Activated naive CD4-positive, alpha-beta T cell treated with anti-CD3 and anti-CD28 coated beads, Interleukin-2, amount 50 U/mL, for 24 hours (primary cell): Measurements from ENCODE around the gene NAXD.
"Not testable (repeated sequence)": the region's sequence is repeated elsewhere in the genome, so short reads cannot be mapped to it uniquely, and the experiment has no call there.

Experiments
- H3K27ac Mint-ChIP-seq: one replicate; pipeline ENCODE4 v1.8.0; 2021; ENCODE audit warnings: mild to moderate bottlenecking, mixed read lengths
- H3K27me3 Mint-ChIP-seq: one replicate; pipeline ENCODE4 v1.8.0; 2021; ENCODE audit warnings: mixed read lengths
- H3K36me3 Mint-ChIP-seq: one replicate; pipeline ENCODE4 v1.8.0; 2021; ENCODE audit warnings: mixed read lengths
- H3K4me1 Mint-ChIP-seq: one replicate; pipeline ENCODE4 v1.8.0; 2021; ENCODE audit warnings: mixed read lengths
- H3K4me3 Mint-ChIP-seq: one replicate; pipeline ENCODE4 v1.8.0; 2021; ENCODE audit warnings: mild to moderate bottlenecking, mixed read lengths
- H3K9me3 Mint-ChIP-seq: one replicate; pipeline ENCODE4 v1.8.0; 2021; ENCODE audit warnings: mixed read lengths

The NAXD gene

DNA sequence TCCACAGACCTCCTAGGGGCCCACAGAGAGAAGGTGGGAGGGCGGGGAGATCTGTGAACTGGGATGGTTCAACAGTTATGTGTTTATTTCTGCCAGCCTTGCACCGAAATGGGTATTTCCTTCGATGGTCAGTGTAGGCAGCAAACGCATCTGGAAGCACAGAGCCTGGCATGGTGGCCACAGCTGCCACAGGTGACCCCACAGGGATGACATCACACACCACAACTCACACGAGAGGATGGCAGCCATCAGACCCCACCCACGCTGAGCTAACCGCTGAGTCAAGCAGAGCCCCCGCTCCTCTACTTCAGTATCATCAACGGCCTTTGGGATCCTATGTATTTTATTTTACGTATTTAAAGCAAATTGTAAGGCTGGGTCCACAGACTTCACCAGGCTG is 37.4 kb downstream of the NAXD start:
- Mint-ChIP-seq H3K9me3 (no peaks in the 10 kb centered on the region), H3K4me1 (peaks cover 14% of the 10 kb centered on the region), H3K4me3 (no peak overlapping the region), H3K27ac (no peak overlapping the region), H3K27me3 (no peaks in the 10 kb centered on the region), H3K36me3 (peaks cover 14% of the 10 kb centered on the region)

DNA sequence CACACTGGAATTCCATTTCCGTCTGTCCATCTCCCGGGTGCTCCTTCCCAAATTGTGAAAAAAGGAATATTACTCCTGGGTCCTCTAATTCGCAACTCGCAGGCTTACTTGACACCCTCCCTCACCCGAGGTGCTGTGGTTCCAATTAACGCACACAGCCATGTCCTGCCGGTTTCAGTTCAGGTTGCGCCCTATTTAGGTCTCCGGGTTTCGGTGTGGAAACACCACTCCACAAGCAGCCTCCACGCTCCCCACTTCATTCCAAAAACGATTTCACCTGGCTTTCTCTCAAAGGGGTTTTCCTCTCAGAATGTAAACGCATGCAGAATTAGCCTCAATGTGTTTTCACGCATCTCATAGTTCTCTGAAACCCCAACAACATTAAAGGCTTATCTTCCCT is 37.9 kb downstream of the NAXD start:
- H3K4me1 Mint-ChIP-seq = peaks cover 19% of the 10 kb centered on the region
- H3K4me3 Mint-ChIP-seq = no peak overlapping the region
- no peaks in the 10 kb centered on the region for H3K9me3 Mint-ChIP-seq
- peak overlapping the region; percentile 23 for H3K27ac Mint-ChIP-seq
- H3K36me3 Mint-ChIP-seq = peaks cover 17% of the 10 kb centered on the region
- H3K27me3 Mint-ChIP-seq = no peaks in the 10 kb centered on the region

DNA sequence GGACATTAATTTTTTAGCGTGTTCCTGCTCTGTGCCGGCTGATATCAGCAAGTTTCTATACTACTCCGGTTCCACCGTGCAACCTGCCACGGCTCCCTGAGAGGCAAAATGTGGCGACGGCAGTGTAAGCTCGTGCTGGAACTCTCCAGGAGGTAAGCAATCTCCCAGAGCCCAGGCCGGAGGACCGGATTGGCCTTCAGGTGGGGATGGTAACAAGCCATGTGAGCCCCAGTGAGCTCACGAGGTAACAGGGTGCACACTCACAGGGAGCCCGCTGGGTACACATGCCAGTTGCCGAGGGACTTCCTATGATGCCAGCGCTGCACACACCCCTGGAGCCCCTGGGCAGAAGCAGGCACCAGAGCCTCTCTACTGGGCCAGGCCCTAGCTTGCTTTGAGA is 38.5 kb downstream of the NAXD start:
- H3K36me3 Mint-ChIP-seq = peaks cover 17% of the 10 kb centered on the region
- no peak overlapping the region for H3K27ac Mint-ChIP-seq

DNA sequence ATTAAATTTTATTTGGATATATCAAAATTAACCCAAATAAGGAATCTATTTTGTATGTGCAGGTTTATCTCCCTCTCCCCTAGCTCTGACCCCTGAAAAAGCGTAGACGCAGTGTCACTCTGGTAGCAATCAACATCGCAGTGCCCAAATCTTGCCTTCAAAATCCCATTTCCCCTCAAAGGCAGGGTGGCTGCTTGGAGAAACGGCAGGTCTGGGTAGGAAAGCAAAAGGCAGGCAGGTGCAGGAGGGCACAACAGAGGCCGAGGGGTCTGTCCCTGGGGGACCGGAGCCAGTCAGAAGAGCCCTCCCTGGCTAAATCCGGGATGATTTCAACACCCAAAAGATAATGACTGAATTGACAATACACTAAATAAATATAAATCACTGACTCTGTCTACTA is 41.9 kb downstream of the NAXD start:
- Mint-ChIP-seq H3K36me3 (peaks cover 29% of the 10 kb centered on the region), H3K4me3 (no peak overlapping the region), H3K27ac (no peak overlapping the region), H3K9me3 (no peaks in the 10 kb centered on the region), H3K27me3 (no peaks in the 10 kb centered on the region), H3K4me1 (peaks cover 38% of the 10 kb centered on the region)

More for the DNA sequence above, 38.5 kb downstream of the NAXD start:
- Mint-ChIP-seq H3K27me3 (no peaks in the 10 kb centered on the region), H3K4me1 (peaks cover 25% of the 10 kb centered on the region), H3K4me3 (no peak overlapping the region), H3K9me3 (no peaks in the 10 kb centered on the region)

DNA sequence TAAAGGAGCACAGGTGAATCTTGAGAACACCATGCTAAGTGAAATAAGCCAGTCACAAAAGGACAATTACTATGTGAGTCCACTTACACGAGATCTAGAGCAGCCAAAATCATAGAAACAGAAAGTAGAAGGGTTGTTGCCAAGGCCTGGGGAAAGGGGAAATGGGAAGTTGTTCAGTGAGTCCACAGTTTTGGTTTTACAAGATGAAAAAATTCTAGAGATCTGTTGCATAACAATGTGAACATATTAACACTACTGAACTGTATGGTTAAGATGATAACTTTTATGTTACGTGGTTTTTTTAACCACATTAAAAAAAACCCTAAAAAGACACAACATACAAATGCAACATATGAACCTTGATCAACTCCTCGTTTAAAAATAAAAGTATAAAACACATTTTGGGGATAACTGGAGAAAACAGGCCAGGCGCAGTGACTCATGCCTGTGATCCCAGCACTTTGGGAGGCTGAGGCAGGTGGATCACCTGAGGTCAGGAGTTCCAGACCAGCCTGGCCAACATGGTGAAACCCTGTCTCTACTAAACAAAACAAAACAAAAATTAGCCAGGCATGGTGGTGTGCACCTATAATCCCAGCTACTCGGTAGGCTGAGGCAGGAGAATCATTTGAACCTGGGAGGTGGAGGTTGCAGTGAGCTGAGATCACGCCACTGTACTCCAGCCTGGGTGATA is 43.0 kb downstream of the NAXD start:
- H3K27me3 Mint-ChIP-seq, H3K27ac Mint-ChIP-seq, H3K9me3 Mint-ChIP-seq: not testable (repeated sequence)
- H3K4me3 Mint-ChIP-seq = peak overlapping the region; percentile 0
- peaks cover 38% of the 10 kb centered on the region for H3K4me1 Mint-ChIP-seq
- peaks cover 35% of the 10 kb centered on the region for H3K36me3 Mint-ChIP-seq

DNA sequence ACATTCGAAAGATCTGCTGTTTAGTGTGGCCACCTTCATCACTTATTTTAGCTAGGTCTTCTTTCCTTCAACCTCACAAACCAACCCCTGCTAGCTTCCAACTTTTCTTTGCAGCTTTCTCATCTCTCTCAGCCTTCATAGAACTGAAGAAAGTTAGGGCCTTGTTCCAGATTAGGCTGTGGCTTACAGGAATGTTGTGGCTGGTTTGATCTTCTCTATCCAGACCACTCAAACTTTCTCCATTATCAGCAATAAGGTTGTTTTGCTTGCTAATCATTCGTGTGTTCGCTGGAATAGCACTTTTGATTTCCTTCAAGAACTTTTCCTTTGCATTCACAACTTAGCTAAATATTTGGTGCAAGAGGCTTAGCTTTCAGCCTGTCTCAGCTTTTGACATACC is 45.9 kb downstream of the NAXD start:
- H3K9me3 Mint-ChIP-seq = no peaks in the 10 kb centered on the region
- H3K4me3 Mint-ChIP-seq = no peak overlapping the region
- no peak overlapping the region for H3K27ac Mint-ChIP-seq
- no peaks in the 10 kb centered on the region for H3K27me3 Mint-ChIP-seq
- peaks cover 34% of the 10 kb centered on the region for H3K36me3 Mint-ChIP-seq
- H3K4me1 Mint-ChIP-seq = peaks cover 34% of the 10 kb centered on the region

DNA sequence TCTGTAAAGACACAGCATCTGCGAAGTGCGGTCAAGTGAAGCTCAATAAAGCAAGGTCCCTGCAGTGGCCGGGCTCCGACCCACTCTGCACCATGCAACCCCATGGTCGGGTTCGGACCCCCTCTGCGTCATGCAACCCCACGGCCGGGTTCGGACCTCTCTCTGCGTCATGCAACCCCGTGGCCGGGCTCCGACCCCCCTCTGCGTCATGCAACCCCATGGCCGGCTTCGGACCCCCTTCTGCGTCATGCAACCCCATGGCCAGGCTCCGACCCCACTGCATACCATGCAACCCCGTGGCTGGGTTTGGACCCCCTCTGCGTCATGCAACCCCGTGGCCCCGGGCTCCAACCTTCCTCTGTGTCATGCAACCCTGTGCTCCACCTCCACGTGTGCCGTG is 46.7 kb downstream of the NAXD start:
- peaks cover 36% of the 10 kb centered on the region for H3K36me3 Mint-ChIP-seq
- H3K27ac Mint-ChIP-seq = no peak overlapping the region
- H3K4me1 Mint-ChIP-seq = peaks cover 30% of the 10 kb centered on the region

DNA sequence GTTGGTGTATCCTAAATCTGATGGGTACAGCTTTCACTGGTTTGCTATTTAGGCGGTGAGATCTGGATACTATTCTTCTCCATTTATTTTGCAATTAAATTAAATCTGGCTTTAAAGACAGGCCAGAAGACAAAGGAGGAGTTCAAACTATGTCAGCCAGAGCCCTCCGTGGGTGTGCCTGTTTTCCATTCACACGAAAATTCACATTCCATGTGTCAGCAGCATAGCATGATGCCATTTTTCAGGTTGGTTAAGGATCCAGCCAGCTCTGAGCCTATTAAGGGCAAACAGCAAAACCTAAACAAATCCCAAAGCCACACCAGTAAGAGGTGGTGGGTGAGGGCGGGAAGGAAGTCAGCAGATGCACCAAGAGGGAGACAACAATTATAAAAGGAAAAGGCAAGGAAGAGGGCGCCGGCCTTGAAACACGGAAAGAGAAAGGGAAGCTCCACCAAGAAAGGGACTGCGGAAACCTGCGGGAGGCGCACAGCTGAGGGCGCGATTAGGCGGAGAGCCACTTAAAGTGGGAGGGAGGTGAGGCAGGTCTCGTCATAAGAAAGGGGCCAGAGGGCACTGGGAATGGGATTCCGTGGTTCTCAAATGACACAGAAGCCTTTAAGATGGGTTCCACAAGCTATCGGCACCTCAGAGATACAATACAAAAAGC is 47.6 kb downstream of the NAXD start:
- H3K27ac Mint-ChIP-seq = no peak overlapping the region
- H3K9me3 Mint-ChIP-seq = no peaks in the 10 kb centered on the region
- H3K4me1 Mint-ChIP-seq = peaks cover 22% of the 10 kb centered on the region
- H3K4me3 Mint-ChIP-seq = no peak overlapping the region
- H3K36me3 Mint-ChIP-seq = peaks cover 32% of the 10 kb centered on the region
- no peaks in the 10 kb centered on the region for H3K27me3 Mint-ChIP-seq

More for the DNA sequence above, 46.7 kb downstream of the NAXD start:
- Mint-ChIP-seq H3K9me3 (no peaks in the 10 kb centered on the region), H3K4me3 (no peak overlapping the region), H3K27me3 (no peaks in the 10 kb centered on the region)

DNA sequence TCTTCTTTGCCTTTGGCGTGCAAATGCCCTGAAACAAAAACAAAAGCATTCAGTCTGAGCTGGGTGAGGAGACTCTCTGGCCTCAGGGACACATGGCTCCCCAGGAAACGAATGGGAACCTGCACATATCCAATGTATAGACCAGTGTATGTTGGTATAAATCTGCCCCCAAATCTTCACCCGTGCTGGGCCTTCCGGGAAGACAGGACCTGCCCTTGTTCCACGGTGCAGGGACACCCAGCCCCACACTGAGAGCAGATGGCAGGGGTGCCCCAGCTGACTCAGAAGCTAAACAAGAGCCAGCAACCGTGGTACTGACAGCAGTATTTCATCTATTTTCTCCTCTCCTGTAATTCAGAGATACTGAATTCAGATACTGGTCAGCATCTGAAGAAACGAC is 48.1 kb downstream of the NAXD start:
- Mint-ChIP-seq H3K36me3 (peaks cover 30% of the 10 kb centered on the region), H3K27ac (no peak overlapping the region), H3K9me3 (no peaks in the 10 kb centered on the region), H3K4me1 (peaks cover 16% of the 10 kb centered on the region), H3K4me3 (no peak overlapping the region), H3K27me3 (no peaks in the 10 kb centered on the region)

DNA sequence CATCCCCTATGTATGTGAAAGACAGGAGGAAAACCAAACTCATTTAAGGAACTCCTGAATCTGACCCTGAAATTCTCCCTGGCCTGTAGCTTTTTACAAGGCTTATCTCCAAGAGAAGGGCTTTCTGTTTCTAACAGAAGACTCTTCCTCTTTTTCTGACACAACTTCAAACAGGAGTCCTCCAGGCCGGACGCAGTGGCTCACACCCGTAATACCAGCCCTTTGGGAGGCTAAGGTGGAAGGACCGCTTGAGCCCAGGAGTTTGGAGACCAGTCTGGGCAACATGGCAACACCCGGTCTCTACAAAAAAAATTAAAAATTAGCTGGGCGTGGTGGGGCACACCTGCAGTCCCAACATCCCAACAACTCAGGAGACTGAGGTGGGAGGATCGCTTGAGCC is 48.7 kb downstream of the NAXD start:
- no peaks in the 10 kb centered on the region for H3K27me3 Mint-ChIP-seq
- peaks cover 11% of the 10 kb centered on the region for H3K4me1 Mint-ChIP-seq
- H3K4me3 Mint-ChIP-seq = no peak overlapping the region
- H3K36me3 Mint-ChIP-seq = peaks cover 30% of the 10 kb centered on the region
- H3K9me3 Mint-ChIP-seq = no peaks in the 10 kb centered on the region
- H3K27ac Mint-ChIP-seq = no peak overlapping the region

DNA sequence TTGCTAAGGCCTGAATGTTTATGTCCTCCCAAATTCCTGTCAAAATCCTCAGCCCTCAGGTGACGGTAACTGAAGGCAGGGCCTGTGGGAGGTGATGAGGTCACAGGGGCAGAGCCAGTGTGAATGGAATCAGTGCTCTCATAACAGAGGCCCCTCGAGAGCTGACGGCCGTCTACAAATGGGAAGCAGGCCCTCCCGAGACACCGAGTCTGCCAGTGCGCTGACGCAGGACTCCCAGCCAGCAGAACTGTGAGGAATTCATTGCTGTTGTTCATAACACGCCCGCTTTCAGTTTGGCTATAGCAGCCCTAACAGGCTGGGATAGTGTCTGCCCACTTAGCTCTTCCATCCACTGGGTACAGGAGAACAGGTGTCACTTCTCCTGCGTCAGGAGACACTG is 49.3 kb downstream of the NAXD start:
- Mint-ChIP-seq H3K4me1 (peaks cover 5% of the 10 kb centered on the region), H3K36me3 (peaks cover 27% of the 10 kb centered on the region), H3K4me3 (no peak overlapping the region)

DNA sequence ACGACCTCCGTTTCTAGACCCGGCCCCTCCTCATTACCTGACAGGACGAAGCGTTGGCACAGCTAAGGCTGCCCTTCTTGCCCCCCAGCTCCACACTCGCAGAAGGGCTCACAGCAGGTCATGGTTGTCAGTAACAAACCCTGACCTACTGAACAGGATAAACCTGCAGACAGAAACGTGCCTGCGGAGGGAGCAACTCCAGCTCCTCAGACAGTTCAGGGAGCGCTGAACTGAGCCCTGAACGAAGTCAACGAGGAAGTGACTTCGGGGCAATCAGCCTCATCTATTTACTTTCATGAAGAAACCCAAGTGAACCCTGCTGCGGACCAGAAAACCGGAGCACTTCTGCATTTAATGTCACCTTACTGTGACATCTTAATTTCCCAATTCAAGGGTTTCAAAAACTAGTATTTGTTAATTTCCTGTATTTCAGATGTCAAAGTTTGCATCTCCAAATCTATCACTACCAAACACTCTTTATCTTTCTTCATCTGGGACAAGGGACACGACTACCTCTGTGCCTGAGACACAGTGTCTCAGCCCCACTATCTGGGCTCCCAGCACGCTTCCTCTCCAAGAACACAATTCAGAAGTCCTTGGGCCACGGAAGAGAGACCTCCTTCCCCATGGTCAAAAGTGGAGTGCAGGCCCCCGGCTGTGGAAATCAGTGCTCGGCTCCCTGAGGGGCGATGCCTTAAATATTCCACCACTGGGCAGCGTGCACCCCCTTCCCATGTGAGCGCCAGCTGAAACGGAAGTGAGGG is 50.3 kb downstream of the NAXD start:
- Mint-ChIP-seq H3K27ac (no peak overlapping the region), H3K36me3 (peaks cover 23% of the 10 kb centered on the region), H3K4me1 (peaks cover 2% of the 10 kb centered on the region), H3K4me3 (no peak overlapping the region), H3K27me3 (no peaks in the 10 kb centered on the region), H3K9me3 (no peaks in the 10 kb centered on the region)

More for the DNA sequence above, 49.3 kb downstream of the NAXD start:
- H3K27ac Mint-ChIP-seq = no peak overlapping the region
- H3K9me3 Mint-ChIP-seq = no peaks in the 10 kb centered on the region
- H3K27me3 Mint-ChIP-seq = no peaks in the 10 kb centered on the region

DNA sequence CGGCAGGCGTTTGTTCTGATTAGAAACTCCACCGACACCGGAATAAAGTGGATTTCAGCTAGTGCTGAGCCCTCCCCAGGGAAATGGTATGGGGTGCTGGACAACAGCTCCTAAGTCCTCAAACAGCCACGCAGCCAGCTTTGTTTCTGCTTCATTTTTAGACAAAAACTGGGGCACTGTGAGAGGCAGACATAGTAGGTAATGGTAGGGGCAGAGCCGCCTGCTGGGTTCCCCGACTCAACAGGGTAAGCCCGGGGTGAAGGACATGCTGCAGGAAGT is 50.8 kb downstream of the NAXD start:
- Mint-ChIP-seq H3K27ac (no peak overlapping the region), H3K4me1 (peaks cover 7% of the 10 kb centered on the region), H3K27me3 (no peaks in the 10 kb centered on the region), H3K36me3 (peaks cover 27% of the 10 kb centered on the region), H3K9me3 (no peaks in the 10 kb centered on the region), H3K4me3 (no peak overlapping the region)

DNA sequence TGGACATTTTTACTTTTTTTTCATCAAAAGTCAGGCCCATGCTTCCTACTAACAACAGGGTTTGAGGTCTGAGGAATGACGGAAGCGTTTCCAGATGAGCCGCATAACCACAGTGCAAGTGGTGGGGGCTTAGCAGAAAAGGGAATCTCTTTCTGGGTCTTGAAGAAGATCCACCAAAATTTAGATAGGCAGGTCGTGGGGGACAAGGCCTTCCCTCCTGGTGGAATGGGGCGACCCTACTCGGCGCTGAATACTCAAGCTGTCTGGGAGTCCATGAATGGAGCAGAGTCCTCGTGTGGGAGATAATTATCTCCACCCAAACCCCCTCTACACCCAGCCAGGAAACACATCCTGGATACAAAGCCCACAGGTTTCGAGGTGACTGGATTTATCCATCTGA is 53.7 kb downstream of the NAXD start:
- Mint-ChIP-seq H3K27ac (no peak overlapping the region), H3K36me3 (peaks cover 20% of the 10 kb centered on the region), H3K9me3 (no peaks in the 10 kb centered on the region), H3K4me3 (no peak overlapping the region), H3K27me3 (no peaks in the 10 kb centered on the region), H3K4me1 (peaks cover 29% of the 10 kb centered on the region)

DNA sequence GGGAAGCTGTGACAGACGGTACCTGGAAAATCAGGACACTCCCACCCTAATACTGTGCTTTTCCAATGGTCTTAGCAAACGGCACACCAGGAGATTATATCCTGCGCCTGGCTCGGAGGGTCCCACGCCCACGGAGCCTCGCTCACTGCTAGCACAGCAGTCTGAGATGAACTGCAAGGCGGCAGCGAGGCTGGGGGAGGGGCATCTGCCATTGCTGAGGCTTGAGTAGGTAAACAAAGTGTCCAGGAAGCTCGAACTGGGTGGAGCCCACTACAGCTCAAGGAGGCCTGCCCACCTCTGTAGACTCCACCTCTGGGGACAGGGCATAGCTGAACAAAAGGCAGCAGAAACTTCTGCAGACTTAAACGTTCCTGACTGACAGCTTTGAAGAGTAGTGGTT is 54.5 kb downstream of the NAXD start:
- Mint-ChIP-seq H3K4me1 (peaks cover 33% of the 10 kb centered on the region), H3K36me3 (peaks cover 26% of the 10 kb centered on the region)
- H3K9me3 Mint-ChIP-seq, H3K27me3 Mint-ChIP-seq, H3K4me3 Mint-ChIP-seq, H3K27ac Mint-ChIP-seq: not testable (repeated sequence)
